ENCODE measurements around the gene GNAS.
"Not testable (repeated sequence)": the region's sequence is repeated elsewhere in the genome, so short reads cannot be mapped to it uniquely, and the experiment has no call there.

The GNAS gene

DNA sequence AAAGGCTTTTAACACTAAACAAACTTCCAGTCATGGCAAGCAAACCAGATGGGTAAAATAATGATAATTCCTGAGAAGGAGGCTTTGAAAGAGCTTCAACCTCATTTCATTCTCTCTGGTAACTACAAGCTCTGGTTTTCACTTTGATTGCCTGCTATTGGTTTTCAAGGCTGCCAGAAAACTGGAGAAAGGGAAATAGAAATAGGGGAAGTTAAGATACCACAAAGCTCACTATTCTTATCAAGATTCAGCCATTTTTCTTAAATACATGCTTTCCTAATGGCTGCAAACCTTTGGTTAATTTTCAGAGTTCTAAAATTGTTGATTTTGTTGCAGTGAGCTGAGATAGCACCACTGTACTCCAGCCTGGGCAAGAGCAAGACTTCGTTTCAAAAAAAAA, 86.0 kb downstream of the GNAS start:
- no peak for DNase-seq

GRCh38 chr20:58941471-58941870, 89.0 kb downstream of the GNAS start:
- no peak for DNase-seq

DNA sequence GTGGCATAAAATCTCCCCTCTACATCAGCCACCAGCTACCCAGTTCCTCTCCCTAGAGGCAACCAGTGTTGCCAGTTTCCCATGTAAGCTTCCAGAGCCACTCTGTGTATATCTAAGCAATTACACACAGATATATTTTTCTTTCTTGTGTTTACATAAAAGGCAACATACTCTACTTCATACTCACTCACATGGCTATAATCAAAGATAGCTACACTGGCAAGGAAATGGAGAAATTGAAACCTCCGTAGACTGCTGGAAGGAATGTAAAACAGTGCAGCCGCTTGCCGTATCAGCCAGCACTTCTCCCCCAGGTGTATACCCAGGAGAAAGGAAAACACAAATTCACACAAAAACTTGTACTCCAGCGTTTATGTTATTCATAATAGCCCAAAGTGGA, 90.0 kb downstream of the GNAS start:
- no peak for DNase-seq

DNA sequence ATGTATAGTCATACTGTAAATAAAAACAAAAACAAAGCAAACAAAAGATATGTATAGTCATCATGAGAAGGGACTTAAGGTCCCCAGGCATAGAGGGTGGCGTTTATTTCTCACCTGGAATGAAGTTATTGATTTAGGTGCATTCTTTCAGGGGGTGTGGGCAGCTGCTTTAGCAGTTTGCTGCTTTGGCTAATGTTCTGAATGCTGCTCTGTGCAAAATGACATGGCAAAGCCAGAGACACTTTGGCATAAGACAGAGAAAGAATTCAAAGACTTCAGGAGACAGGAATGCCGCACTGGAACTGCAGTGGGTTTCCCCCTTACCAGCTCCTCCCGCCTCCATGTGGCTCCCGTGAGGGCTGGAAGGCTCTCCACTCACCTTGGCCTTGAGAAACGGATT, 92.1 kb downstream of the GNAS start:
- no peak for DNase-seq

GRCh38 chr20:58945965-58946631, 93.6 kb downstream of the GNAS start:
- DNase-seq = no peak

GRCh38 chr20:58947797-58948388, 95.4 kb downstream of the GNAS start:
- not testable (repeated sequence) for DNase-seq

- no peak for DNase-seq
Observed at GRCh38 chr20:58950603-58951002, 98.1 kb downstream of the GNAS start.

GRCh38 chr20:58953050-58953449, 100.5 kb downstream of the GNAS start:
- no peak for DNase-seq

DNA sequence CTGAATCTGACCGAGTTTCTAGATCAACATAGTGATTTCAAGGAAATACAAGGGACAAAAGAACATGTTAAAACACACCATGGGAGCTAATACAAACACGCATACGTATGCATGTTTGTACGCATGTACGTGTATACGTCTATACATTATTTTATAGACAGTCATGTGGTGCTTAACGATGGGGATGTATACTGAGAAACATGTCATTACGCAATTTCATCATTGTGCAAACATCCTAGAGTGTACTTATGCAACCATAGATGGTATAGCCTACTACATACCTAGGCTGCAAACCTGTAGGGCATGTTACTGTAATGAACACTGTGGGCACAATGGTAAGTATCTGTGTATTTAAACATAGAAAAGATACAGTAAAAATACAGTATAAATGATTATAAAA, 103.6 kb downstream of the GNAS start:
- no peak for DNase-seq

DNA sequence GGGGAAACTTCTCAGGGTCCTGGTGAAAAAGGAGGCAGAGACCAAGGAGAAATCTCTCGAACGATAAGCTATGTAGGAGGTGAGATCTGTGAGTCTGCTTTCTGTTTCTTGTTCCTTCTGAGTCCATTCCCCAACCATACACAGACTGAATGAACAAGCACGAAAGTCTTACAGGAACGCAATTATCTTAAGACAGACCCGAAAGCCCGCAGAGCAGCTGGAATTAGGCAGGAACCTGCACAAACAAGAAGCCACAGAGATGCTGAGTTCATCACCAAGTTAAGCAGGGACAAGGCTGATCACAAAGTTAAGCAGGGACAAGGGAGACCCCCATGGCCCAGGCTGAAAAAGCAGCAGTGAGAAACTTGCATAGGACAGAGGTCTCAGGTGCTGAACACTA, 107.1 kb downstream of the GNAS start:
- DNase-seq = no peak
